Trophoblast cell (in vitro differentiated cells and primary cell): Measurements from ENCODE around the gene PROS1.

Source experiments
- DNase-seq, 2 donors: peaks; one replicate each; pipeline ENCODE4 v3.0.0-alpha.2; 2016
- H2AFZ ChIP-seq: 2 replicates; pipeline ENCODE4 v1.6.1; 2013; ENCODE audit warnings: low read length, moderate library complexity, mild to moderate bottlenecking; ENCODE audit not compliant: insufficient read depth, poor library complexity
- H2AK5ac ChIP-seq: 2 replicates; pipeline ENCODE4 v1.6.1; 2013; ENCODE audit warnings: mild to moderate bottlenecking, low read length
- H2BK120ac ChIP-seq: 2 replicates; pipeline ENCODE4 v1.6.1; 2013; ENCODE audit warnings: low read length, mild to moderate bottlenecking, moderate library complexity; ENCODE audit not compliant: insufficient read depth, poor library complexity
- H2BK12ac ChIP-seq: 2 replicates; pipeline ENCODE4 v1.6.1; 2013; ENCODE audit warnings: mild to moderate bottlenecking, low read length, moderate library complexity
- H2BK5ac ChIP-seq: 2 replicates; pipeline ENCODE4 v1.6.1; 2013; ENCODE audit warnings: low read length, low read depth, moderate library complexity, mild to moderate bottlenecking; ENCODE audit not compliant: poor library complexity
- H3K14ac ChIP-seq: 2 replicates; pipeline ENCODE4 v1.6.1; 2013; ENCODE audit warnings: mild to moderate bottlenecking, low read length
- H3K18ac ChIP-seq: 2 replicates; pipeline ENCODE4 v1.6.1; 2013; ENCODE audit warnings: mild to moderate bottlenecking, low read length
- H3K23ac ChIP-seq: 2 replicates; pipeline ENCODE4 v1.6.1; 2013; ENCODE audit warnings: low read length
- H3K27ac ChIP-seq: 2 replicates; pipeline ENCODE4 v1.5.1; 2013; ENCODE audit warnings: low read depth, mild to moderate bottlenecking, inconsistent platforms, low read length, moderate library complexity
- H3K27me3 ChIP-seq: 2 replicates; pipeline ENCODE4 v1.6.1; 2013; ENCODE audit warnings: inconsistent platforms, mild to moderate bottlenecking, low read length, moderate library complexity; ENCODE audit not compliant: insufficient read depth
- H3K36me3 ChIP-seq, 2 experiments: 1 replicate in 1 of 2; 2 replicates in 1 of 2; pipeline ENCODE4 v1.6.1; 2013; ENCODE audit warnings: low read length in 2 of 2, mild to moderate bottlenecking in 2 of 2, moderate library complexity in 1 of 2; ENCODE audit not compliant: insufficient read depth in 2 of 2, control insufficient read depth in 1 of 2
- H3K4ac ChIP-seq: 2 replicates; pipeline ENCODE4 v1.6.1; 2013; ENCODE audit warnings: low read depth, mild to moderate bottlenecking, low read length, moderate library complexity
- H3K4me1 ChIP-seq, 2 experiments: 1 replicate in 1 of 2; 2 replicates in 1 of 2; pipeline ENCODE4 v1.6.1; 2013; ENCODE audit warnings: low read length in 2 of 2, mild to moderate bottlenecking in 2 of 2, moderate library complexity in 1 of 2; ENCODE audit not compliant: insufficient read depth in 2 of 2, control insufficient read depth in 1 of 2
- H3K4me2 ChIP-seq: 2 replicates; pipeline ENCODE4 v1.6.1; 2013; ENCODE audit warnings: inconsistent platforms, mild to moderate bottlenecking, low read length, moderate library complexity
- H3K4me3 ChIP-seq: 2 replicates; pipeline ENCODE4 v1.5.1; 2013; ENCODE audit warnings: mild to moderate bottlenecking, low read depth, low read length, inconsistent platforms
- H3K79me1 ChIP-seq: one replicate; pipeline ENCODE4 v1.6.1; 2013; ENCODE audit warnings: low read length
- H3K79me2 ChIP-seq: 2 replicates; pipeline ENCODE4 v1.6.1; 2013; ENCODE audit warnings: low read length, mild to moderate bottlenecking; ENCODE audit not compliant: control insufficient read depth, insufficient read depth, poor library complexity
- H3K9ac ChIP-seq: 2 replicates; pipeline ENCODE4 v1.6.1; 2013; ENCODE audit warnings: mild to moderate bottlenecking, low read length
- H3K9me3 ChIP-seq: 2 replicates; pipeline ENCODE4 v1.6.1; 2013; ENCODE audit warnings: low read depth, mild to moderate bottlenecking, control low read depth, inconsistent platforms, low read length; ENCODE audit not compliant: insufficient read depth
- H4K12ac ChIP-seq: 2 replicates; pipeline ENCODE4 v1.6.1; 2013; ENCODE audit warnings: low read depth, mild to moderate bottlenecking, low read length, moderate library complexity
- H4K8ac ChIP-seq: 2 replicates; pipeline ENCODE4 v1.6.1; 2013; ENCODE audit warnings: low read depth, mild to moderate bottlenecking, low read length, moderate library complexity
- H4K91ac ChIP-seq: one replicate; pipeline ENCODE4 v1.6.1; 2013; ENCODE audit warnings: low read depth, mild to moderate bottlenecking, low read length, moderate library complexity
- WGBS: extraction: QIAGEN DNeasy Blood & Tissue Kit; methylation state at CpG from one replicate; pipeline ENCODE4 v1.1.7; 2013; ENCODE audit warnings: missing lambda C conversion rate; ENCODE audit not compliant: insufficient read length, insufficient coverage; ENCODE audit errors: extremely low coverage; 5-methylcytosine and 5-hydroxymethylcytosine counted together

The PROS1 gene

GRCh38 chr3:93984618-93985017 is 10.9 kb upstream of the PROS1 start:
- H3K23ac ChIP-seq: no peak overlapping the region
- H2AK5ac ChIP-seq: no peak overlapping the region
- no peaks in the 10 kb centered on the region for H3K79me2 ChIP-seq

GRCh38 chr3:93983408-93983807 is 9.7 kb upstream of the PROS1 start:
- Histone ChIP-seq H3K14ac (no peak overlapping the region), H3K4me3 (no peak overlapping the region), H2BK120ac (no peak overlapping the region), H3K9ac (no peak overlapping the region), H3K4ac (no peak overlapping the region), H3K9me3 (no peaks in the 10 kb centered on the region), H2BK12ac (no peak overlapping the region), H3K27ac (no peak overlapping the region), H3K36me3 (no peaks in the 10 kb centered on the region), H3K4me1 (no peaks in the 10 kb centered on the region), H3K27me3 (no peaks in the 10 kb centered on the region), H4K91ac (no peak overlapping the region), H2AK5ac (no peak overlapping the region), H3K79me1 (no peaks in the 10 kb centered on the region), H3K23ac (no peak overlapping the region), H3K79me2 (no peaks in the 10 kb centered on the region), H4K12ac (no peak overlapping the region), H2BK5ac (no peak overlapping the region), H4K8ac (no peak overlapping the region), H3K4me2 (no peak overlapping the region), H3K18ac (no peak overlapping the region), H2AFZ (no peak overlapping the region)
- WGBS: no CpG with 5 or more reads among the region's 3 CpGs
- no peak for DNase-seq

More at GRCh38 chr3:93984618-93985017, 10.9 kb upstream of the PROS1 start:
- Histone ChIP-seq H3K27ac (no peak overlapping the region), H3K14ac (no peak overlapping the region), H2BK12ac (no peak overlapping the region), H3K4ac (no peak overlapping the region), H4K91ac (no peak overlapping the region), H3K4me1 (no peaks in the 10 kb centered on the region), H3K36me3 (no peaks in the 10 kb centered on the region), H3K9me3 (no peaks in the 10 kb centered on the region), H3K4me2 (no peak overlapping the region), H3K27me3 (no peaks in the 10 kb centered on the region), H3K4me3 (no peak overlapping the region), H3K79me1 (no peaks in the 10 kb centered on the region), H4K12ac (no peak overlapping the region), H3K9ac (no peak overlapping the region), H2AFZ (no peak overlapping the region), H3K18ac (no peak overlapping the region), H2BK5ac (no peak overlapping the region), H4K8ac (no peak overlapping the region), H2BK120ac (no peak overlapping the region)
- no peak for DNase-seq
- no CpG with 5 or more reads among the region's 5 CpGs for WGBS

DNA sequence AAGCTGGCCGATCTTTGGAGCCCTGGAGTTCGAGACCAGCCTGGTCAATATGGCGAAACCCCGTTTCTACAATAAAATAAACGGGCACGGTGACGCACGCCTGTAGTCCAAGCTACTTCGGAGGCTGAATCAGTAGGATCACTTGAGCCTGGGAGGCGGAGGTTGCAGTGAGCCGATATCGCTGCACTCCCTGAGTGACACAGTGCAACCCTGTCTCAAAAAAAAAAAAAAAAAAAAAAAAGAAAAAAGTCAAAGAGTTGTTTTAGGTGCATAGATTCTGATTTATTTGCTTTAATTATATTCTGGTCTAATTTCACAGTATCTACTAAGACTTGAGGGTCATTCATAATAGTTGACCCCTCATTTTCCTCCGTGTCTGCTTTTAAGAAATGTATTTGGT is 8.0 kb upstream of the PROS1 start:
- Histone ChIP-seq H4K12ac (no peak overlapping the region), H3K14ac (no peak overlapping the region), H3K4me1 (no peaks in the 10 kb centered on the region), H3K79me1 (no peaks in the 10 kb centered on the region), H3K27ac (no peak overlapping the region), H2BK5ac (no peak overlapping the region), H2AK5ac (no peak overlapping the region), H3K18ac (no peak overlapping the region), H3K9me3 (no peaks in the 10 kb centered on the region), H2BK12ac (no peak overlapping the region), H3K4me2 (no peak overlapping the region), H3K79me2 (no peaks in the 10 kb centered on the region), H3K27me3 (no peaks in the 10 kb centered on the region), H4K8ac (no peak overlapping the region), H2BK120ac (no peak overlapping the region), H3K23ac (no peak overlapping the region), H4K91ac (no peak overlapping the region), H3K9ac (no peak overlapping the region), H3K36me3 (no peaks in the 10 kb centered on the region), H3K4ac (no peak overlapping the region), H3K4me3 (no peak overlapping the region), H2AFZ (no peak overlapping the region)
- no CpG with 5 or more reads among the region's 13 CpGs for WGBS
- DNase-seq: no peak

DNA sequence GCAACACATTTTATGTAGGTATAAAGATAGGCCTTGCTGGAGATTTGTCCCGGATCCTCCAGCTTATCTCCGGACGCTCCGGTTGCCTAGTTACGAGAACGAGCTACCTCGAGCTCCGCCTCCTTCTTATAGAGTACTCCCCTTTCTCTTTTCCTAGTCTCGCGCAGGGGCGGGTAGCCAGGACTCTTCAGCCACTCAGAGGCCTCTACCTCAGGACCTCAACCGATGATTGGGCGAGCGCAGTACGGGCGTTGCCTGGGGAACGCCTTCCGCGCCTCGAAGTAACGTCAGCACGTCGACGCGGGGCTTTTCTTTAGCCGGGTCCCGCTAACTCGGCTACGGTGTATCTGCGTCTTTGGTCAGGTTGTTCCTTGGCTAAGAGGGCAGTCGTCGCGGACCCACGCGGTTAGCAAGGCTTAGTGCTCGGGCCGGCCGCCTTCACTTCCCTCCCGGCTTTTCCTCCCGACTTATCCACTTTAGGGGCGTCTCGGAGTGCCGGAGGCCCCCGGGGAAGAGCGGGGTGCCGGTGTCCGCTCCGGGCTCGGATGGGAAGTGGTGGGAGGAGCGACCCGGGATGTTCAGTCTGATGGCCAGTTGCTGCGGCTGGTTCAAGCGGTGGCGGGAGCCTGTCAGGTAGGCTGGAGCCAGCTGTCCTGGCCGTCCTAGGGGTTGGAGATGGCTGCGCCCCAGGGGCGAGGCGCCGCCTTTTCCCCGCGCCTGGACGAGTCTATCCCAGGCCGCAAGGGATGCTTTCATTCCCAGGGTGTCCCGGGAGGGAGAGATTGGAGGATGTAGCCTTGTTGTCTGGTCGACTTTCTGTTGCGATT is 6.4 kb upstream of the PROS1 start, which contains the start of gene ARL13B:
ARL13B (plus strand) TSS at position 306 of the 827 bp plus-strand sequence; CDS start at position 575, 269 bp downstream.
- Histone ChIP-seq H4K12ac (no peak within 1 kb of the TSS), H3K4me3 (peak within 1 kb of the TSS; percentile 86), H3K79me2 (no peaks in the 10 kb centered on the region), H3K27me3 (no peaks in the 10 kb centered on the region), H3K9ac (peak within 1 kb of the TSS; percentile 79), H3K36me3 (no peaks in the 10 kb centered on the region), H3K14ac (no peak within 1 kb of the TSS), H3K79me1 (no peaks in the 10 kb centered on the region), H2BK120ac (no peak within 1 kb of the TSS), H2AFZ (peak within 1 kb of the TSS; percentile 58), H2BK12ac (no peak within 1 kb of the TSS), H3K23ac (no peak within 1 kb of the TSS), H4K91ac (no peak within 1 kb of the TSS), H3K9me3 (no peaks in the 10 kb centered on the region), H3K4ac (no peak within 1 kb of the TSS), H3K4me1 (no peaks in the 10 kb centered on the region), H3K27ac (peak within 1 kb of the TSS; percentile 12), H2AK5ac (no peak within 1 kb of the TSS), H4K8ac (peak within 1 kb of the TSS; percentile 47), H3K4me2 (peak within 1 kb of the TSS; percentile 77), H3K18ac (no peak within 1 kb of the TSS), H2BK5ac (no peak within 1 kb of the TSS)
- DNase-seq: peak; percentile 99
- no CpG with 5 or more reads among the region's 66 CpGs for WGBS
